SIG-M5 treated with dmso at 0.1 percent for 504 hours (cell line): ENCODE data around the gene REV3L.
"Not testable (repeated sequence)": the region's sequence is repeated elsewhere in the genome, so short reads cannot be mapped to it uniquely, and the experiment has no call there.

ENCODE experiments used
- DNase-seq: peaks from one replicate; lab custom pipeline; 2025; ENCODE audit not compliant: unreplicated experiment; lab: John Stamatoyannopoulos, UW

Gene REV3L

DNA sequence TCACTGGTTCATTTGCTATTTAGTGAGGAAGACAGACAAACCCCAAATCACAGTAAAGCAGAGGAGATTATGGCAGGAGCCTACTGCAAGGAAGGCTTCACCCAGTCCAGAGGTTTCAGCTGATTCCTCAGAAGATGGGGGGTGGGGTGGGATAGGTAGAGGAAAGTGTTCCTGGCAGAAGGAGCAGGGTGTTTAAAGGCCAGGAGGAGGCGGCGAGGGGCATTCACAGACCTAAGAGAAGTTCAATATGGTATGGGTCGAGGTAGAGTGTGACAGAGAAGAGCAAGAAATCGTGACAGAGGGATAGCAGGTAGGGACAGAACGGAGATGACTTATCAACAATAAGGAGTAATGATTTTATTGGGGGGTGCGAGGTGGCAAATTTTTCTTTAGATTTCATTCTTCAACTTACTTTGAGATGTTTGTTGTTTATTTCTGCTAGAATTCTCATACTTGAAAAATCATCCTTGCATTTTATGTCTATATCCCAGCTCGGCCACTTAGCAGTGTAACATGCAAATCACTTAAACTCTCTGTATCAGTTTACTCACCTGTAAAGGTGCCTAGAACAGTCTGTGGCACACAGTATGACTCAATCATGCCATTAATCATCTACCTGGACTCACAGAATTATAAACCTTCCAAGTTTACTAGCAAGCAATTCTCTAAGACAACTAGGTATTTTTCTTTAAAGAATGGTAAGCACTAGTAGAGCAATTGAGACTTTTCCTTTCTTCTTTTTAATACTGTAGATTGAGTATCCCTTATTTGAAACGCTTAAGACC, 176.7 kb downstream of the REV3L start:
- no peak for DNase-seq

- no peak for DNase-seq
Observed at GRCh38 chr6:111301946-111302345, 181.1 kb downstream of the REV3L start.

- not testable (repeated sequence) for DNase-seq
Observed at GRCh38 chr6:111300938-111301800, 181.8 kb downstream of the REV3L start.

DNA sequence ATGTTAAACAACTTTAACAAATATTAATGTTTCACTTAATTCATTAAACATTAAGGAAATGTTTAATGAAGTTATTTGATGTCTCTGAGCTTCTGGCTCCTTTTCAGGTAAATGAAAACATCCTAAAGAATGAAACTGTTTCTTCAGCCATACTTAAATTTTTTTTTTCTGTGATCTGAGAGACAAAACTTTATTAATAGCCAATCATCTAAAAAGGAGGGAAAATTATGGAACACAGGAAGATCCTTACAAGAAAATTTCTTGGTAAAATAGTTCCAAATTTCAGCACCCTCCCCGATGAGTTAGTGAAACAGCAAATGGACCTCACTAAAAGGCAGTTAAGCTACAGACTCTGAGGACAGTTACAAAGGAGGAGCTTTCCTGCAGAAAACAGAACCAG, 185.2 kb downstream of the REV3L start:
- DNase-seq, result no peak

DNA sequence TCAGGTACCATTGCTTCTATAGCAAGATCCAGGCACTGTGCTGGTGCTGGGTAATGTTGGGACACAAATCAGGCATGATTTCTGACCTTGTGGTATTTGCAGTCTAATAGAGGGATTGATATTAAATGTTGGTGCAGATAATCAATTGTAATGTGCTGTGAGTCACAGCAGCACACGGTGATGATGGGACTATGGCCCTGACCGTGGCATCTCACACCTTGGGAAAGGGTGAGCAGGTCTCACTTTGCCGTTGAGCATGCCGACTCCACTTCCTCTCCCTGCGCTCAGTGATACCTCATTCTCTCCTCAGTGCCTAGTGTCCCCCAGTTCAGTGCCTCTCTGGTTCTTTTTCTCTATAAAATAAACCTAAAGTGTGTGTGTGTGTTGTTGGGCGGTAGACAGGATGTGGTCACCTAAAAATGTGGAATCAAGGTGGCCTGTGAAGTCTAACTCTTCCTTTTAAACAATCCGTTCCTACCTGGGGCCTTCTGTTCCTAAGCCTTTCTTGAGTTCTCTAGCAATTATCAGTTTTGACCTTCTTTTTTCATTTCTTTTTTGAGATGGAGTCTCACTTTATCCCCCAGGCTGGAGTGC, 188.5 kb downstream of the REV3L start:
- no peak for DNase-seq

DNA sequence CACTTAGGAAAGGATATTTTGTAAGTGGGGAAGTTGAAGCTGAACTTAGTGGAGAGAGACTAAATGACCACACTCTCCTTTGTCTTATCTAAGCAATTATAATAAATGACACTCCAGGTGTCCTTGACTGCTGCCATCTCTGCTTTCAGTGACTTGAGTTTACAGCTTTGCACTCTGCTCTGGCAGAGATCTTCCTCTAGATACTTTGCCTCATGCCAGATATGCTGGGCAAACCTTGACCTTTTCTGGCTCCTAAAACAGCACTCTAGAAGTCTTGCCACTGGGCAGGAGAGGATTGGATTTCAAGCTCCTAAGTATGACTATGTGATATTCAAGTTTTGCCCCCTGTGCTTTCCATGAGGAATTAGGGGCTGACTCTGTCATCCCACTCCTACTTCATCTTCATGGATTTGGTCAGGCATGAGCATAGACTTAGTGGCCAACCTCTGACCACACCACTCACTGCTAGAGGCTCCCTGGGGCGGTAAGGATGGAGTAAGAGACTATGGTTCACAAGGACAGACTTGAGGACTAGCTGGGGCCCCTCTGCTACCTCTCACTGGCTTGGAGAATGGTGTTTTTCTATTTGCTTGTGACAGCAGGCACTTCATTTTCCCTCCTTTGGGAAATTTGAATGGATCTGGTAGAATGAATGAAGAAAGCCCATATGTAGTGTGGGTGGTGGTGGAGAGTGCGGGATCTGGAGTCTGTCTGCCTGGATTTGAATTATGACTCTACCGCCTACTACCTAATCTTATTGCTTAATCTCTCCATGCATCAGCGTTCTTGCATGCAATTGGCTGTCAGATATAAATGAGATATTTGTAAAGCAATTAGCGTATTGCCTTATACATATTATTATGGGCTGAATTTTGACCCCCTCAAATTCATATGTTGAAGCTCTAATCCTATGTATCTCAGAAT, 191.4 kb downstream of the REV3L start:
- no peak for DNase-seq

- DNase-seq, result not testable (repeated sequence)
Observed at GRCh38 chr6:111290689-111291335, 192.2 kb downstream of the REV3L start.

GRCh38 chr6:111284356-111284755, 198.7 kb downstream of the REV3L start:
- not testable (repeated sequence) for DNase-seq

DNA sequence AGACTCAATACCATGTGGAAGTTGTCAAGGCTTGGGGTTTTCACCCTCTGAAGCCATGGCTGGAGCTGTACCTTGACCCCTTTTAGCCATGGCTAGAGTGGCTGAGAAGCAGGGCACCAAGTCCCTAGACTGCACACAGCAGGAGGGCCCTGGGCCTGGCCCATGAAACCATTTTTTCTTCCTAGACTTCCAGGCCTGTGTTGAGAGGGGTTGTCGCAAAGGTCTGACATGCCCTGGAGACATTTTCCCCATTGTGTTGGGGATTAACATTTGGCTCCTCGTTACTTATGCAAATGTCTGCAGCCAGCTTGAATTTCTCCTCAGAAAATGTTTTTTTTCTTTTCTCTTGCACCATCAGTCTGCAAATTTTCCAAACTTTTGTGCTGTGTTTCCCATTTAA, 199.3 kb downstream of the REV3L start:
- DNase-seq, result no peak

- no peak for DNase-seq
Observed at GRCh38 chr6:111282515-111282914, 200.5 kb downstream of the REV3L start.

GRCh38 chr6:111280445-111280955, 202.5 kb downstream of the REV3L start:
- DNase-seq, result no peak

- no peak for DNase-seq
Observed at GRCh38 chr6:111278731-111279130, 204.3 kb downstream of the REV3L start.

GRCh38 chr6:111277819-111278218, 205.2 kb downstream of the REV3L start:
- no peak for DNase-seq

DNA sequence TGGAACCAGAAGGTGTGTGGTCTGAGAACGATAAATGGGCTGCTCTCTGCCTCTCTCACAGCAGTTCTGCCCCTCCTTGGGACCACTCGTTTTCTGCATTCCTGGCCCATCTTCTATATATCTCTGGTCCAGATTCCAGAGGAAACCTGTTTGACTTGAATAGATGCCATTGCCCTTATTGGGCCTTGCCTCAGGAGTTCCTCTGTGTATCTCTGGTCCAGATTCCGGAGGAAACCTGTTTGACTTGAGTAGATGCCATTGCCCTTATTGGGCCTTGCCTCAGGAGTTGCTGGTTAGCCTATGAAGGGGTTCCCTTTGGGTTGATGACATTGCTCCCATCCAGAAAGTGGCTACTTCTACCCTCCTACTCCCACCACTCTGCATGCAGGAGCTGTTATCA, 206.3 kb downstream of the REV3L start:
- peak; percentile 44 for DNase-seq

DNA sequence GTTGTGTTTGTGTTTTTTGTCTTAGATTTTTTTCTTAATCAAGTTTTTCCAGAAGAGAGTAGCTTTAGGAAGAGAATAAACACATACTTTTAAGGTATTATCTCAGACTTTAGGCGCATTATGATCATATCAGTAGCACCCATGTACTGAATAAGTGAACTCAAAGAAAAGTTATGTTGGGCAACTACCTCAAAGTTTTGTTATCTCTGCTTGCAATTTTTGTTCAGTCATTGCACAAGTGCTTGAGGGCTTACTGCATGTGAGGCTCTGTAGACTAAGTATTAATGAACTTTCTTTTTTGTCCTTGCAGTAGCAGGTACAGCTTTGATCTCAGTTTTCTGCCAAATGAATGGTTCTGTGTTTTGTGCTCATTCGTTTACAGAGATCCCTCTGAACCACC, 206.7 kb downstream of the REV3L start:
- peak; percentile 28 for DNase-seq

GRCh38 chr6:111274593-111275217, 208.3 kb downstream of the REV3L start:
- DNase-seq, result no peak

DNA sequence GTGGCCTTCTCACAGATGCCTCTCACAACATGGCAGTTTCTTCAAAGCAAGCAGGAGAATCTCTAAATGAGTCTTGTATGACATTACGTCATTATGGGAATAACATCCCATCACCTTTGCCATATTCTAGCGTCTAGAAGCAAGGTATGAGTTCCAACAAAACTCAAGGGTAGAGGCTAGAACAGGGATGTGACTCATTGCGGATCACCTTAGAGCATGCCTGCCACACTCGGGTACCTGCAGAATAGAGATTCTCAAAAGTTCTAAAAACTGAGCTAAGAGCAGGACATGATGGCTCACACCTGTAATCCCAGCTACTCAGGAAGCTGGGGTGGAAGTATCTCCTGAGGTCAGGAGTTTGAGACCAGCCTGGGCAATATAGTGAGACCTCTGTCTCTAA, 212.9 kb downstream of the REV3L start:
- DNase-seq, result no peak

DNA sequence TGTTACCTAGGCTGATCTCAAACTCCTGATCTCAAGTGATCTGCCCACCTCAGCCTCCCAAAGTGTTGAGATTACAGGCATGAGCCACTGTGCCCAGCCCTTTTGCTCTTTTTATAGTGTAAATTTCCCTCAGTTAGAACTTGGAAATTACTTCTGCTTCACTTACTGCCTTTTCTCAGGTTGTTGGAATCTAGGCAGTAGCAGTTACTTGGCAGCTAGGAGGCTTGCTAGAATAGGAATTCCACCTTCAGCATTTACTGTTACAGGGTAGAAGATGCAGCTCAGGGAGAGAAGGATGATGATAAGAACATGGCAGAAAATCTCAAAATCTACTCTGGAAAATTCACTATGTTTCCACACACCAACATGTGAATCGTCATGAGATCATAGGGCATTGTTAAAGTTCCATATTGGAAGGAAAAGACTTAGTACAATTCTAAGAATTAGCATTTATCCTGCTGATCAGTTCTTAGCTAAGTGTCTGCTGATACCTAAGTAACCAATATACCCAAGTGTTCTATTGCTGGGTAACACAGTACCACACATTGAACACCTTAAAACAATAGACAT, 213.5 kb downstream of the REV3L start:
- DNase-seq, result no peak

DNA sequence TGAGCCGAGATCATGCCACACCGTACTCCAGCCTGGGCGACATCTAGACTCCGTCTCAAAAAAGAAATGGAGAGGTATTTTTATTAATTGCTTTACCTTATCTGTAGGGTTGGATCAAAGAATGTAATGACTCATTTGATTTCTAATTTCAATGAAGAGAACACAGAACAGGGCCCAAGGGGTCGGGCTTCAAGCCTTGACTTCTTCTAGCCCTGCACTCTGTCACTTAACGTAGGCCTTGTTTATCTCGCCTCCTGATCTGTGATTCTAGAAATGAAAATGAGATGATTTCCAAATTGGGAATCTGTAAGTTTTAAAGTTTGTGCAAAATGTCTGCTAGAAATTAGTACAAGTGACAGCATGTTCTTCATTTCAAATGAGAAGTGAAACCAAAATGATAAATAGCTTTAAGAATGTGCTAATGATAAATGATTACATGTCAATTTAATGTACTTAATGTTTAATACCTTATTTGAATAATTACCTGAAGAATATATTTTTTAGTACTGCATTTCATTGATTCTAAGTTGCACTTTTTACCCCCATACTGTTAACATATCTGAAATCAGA, 215.2 kb downstream of the REV3L start:
- DNase-seq, result no peak
